ENCODE data around the gene CHST3.

GRCh38 chr10:72029414-72029813, 65.2 kb downstream of the CHST3 start:
- TF ChIP-seq CTCF (IDR thresholded peaks at IDR 0.05) (no peak), SIN3A (IDR thresholded peaks at IDR 0.05; ENCODE audit: borderline replicate concordance, insufficient read depth, low read depth, low read length) (no peak), REST (IDR thresholded peaks at IDR 0.05; ENCODE audit: insufficient read depth in 1 of 2, low read depth in 2 of 2, low read length in 1 of 2) (no peak), POLR2AphosphoS5 (IDR thresholded peaks at IDR 0.05; ENCODE audit: low read depth, low read length) (no peak), TCF7L2 (IDR thresholded peaks at IDR 0.05; ENCODE audit: low read depth, low read length) (no peak)

Data from Panc1 (cell line).